Measurements from ENCODE around the gene CYP27A1.

DNA sequence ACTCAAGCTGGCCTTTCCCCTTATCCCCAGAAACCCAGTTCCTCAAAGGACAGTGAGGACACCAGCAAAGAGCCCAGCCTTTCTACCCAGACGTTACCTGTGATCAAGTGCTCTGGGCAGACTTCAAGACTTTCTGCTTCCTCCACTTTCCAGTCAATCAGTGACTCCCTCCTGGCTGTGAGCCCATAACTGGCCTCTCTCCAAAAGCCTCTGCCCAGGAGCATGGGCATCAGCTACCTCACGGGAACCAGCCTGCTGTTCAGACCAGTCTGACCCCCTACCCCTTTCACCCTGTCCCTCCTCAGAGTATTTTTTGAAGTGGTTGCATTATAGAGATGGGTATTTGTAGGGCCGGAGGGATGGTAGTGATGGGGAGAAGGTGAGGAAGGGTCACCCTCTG is 27.7 kb upstream of the CYP27A1 start:
- TF ChIP-seq RAD21 (IDR thresholded peaks at IDR 0.05; ENCODE audit: low read length): no peak
- no peak for TF ChIP-seq POLR2A (IDR thresholded peaks at IDR 0.05; ENCODE audit: low read depth, low read length)
- TF ChIP-seq RFX5 (IDR thresholded peaks at IDR 0.05; ENCODE audit: low read depth, low read length): no peak
- TF ChIP-seq, protein P1, sequence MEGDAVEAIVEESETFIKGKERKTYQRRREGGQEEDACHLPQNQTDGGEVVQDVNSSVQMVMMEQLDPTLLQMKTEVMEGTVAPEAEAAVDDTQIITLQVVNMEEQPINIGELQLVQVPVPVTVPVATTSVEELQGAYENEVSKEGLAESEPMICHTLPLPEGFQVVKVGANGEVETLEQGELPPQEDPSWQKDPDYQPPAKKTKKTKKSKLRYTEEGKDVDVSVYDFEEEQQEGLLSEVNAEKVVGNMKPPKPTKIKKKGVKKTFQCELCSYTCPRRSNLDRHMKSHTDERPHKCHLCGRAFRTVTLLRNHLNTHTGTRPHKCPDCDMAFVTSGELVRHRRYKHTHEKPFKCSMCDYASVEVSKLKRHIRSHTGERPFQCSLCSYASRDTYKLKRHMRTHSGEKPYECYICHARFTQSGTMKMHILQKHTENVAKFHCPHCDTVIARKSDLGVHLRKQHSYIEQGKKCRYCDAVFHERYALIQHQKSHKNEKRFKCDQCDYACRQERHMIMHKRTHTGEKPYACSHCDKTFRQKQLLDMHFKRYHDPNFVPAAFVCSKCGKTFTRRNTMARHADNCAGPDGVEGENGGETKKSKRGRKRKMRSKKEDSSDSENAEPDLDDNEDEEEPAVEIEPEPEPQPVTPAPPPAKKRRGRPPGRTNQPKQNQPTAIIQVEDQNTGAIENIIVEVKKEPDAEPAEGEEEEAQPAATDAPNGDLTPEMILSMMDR (conservative IDR thresholded peaks at IDR 0.05; ENCODE audit: low read depth, low read length): no peak
- no peak for TF ChIP-seq MAZ (IDR thresholded peaks at IDR 0.05; ENCODE audit: borderline replicate concordance, low read depth, low read length)
- no peak for TF ChIP-seq FOS (IDR thresholded peaks at IDR 0.05; ENCODE audit: low read depth, low read length)
- TF ChIP-seq BHLHE40 (IDR thresholded peaks at IDR 0.05; ENCODE audit: low read depth, low read length): no peak
- TF ChIP-seq MAFK (IDR thresholded peaks at IDR 0.05; ENCODE audit: low read depth, low read length): no peak
- TF ChIP-seq SMC3 (IDR thresholded peaks at IDR 0.05; ENCODE audit: low read depth, low read length): no peak
- no peak for TF ChIP-seq NFE2L2 (IDR thresholded peaks at IDR 0.05; ENCODE audit: low read depth, low read length)

Data from IMR-90 (cell line).